Left ventricle myocardium inferior (tissue), 1 donor: Measurements from ENCODE around the gene CXCR5. TPM values are rescaled to one million over a fixed set of nuclear protein-coding genes. Genes with fewer than 3 reads are reported as not detected.

ENCODE experiments used
- DNase-seq: peaks from one replicate; pipeline ENCODE4 v3.0.0-alpha.2; 2020
- H3K27ac ChIP-seq: fragments of 200-600 bp; replicated peaks from 2 replicates; pipeline ENCODE4 v1.8.0; 2021
- H3K27me3 ChIP-seq: fragments of 200-600 bp; 2 replicates; pipeline ENCODE4 v1.8.0; 2021; ENCODE audit warnings: low read depth
- H3K36me3 ChIP-seq: fragments of 200-600 bp; 2 replicates; pipeline ENCODE4 v1.8.0; 2021
- H3K4me1 ChIP-seq: fragments of 200-600 bp; 2 replicates; pipeline ENCODE4 v1.8.0; 2021
- H3K4me3 ChIP-seq: fragments of 200-600 bp; 2 replicates; pipeline ENCODE4 v1.8.0; 2021; ENCODE audit warnings: mild to moderate bottlenecking, moderate library complexity
- H3K9me3 ChIP-seq: fragments of 200-600 bp; replicated peaks from 2 replicates; pipeline ENCODE4 v1.8.0; 2021
- intact Hi-C: fragments of 100-400 bp; cut with micrococcal nuclease; formaldehyde crosslinking; loops from one replicate; pipeline ENCODE4 v1.11.0; 2022
- long read RNA-seq: library from polyadenylated mRNA; unstranded; transcript quantifications from one replicate; pipeline ENCODE4 v2.0.0, GENCODE V29; 2021
- total RNA-seq: library from RNA; stranded (reverse); fragmentation: NEBNext Ultra II Directional; extraction: Animal tissue kit (Norgen Biotek cat#: 25700); gene quantifications from one replicate; pipeline ENCODE4 v1.2.1, GENCODE V29; 2021
- TF ChIP-seq, protein P1 (sequence below): fragments of 200-600 bp; IDR thresholded peaks from 2 replicates; pipeline ENCODE4 v1.8.0; 2021; ENCODE audit warnings: antibody characterized with exemption, mild to moderate bottlenecking, borderline replicate concordance
- donor health status: DM: no; HTN: yes; CAD: no; lungs with severe emphysema.

CXCR5 gene, protein sequence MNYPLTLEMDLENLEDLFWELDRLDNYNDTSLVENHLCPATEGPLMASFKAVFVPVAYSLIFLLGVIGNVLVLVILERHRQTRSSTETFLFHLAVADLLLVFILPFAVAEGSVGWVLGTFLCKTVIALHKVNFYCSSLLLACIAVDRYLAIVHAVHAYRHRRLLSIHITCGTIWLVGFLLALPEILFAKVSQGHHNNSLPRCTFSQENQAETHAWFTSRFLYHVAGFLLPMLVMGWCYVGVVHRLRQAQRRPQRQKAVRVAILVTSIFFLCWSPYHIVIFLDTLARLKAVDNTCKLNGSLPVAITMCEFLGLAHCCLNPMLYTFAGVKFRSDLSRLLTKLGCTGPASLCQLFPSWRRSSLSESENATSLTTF
- not detected for total RNA-seq
- long read RNA-seq = 0 reads

DNA sequence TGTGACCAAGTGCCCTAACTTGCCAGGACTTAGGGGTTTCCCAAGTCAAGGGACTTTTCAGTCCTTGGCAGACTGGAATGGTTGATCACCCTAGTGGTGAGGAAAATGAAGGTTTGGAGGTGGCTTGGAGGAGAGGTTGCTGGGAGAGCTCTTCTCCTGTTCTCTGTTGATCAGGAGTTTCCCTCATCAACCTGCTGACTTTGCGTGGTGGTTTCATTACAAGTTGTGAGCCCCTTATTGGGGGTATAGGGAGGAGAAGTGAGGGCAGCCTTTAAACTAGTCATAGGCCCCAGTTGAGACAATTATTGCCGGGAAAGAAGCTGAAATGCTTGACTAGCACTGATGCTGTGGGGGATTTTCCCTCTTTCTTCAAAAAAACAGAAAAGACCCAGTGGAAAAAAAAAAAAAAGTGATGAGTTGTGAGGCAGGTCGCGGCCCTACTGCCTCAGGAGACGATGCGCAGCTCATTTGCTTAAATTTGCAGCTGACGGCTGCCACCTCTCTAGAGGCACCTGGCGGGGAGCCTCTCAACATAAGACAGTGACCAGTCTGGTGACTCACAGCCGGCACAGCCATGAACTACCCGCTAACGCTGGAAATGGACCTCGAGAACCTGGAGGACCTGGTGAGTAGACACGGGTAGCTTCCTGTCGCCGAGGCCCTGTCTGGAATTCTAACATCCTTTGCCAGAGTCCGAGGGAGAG, at the start of gene CXCR5:
Gene CXCR5 (plus strand): TSS at position 525 of the 704 bp plus-strand sequence. CDS start 50 bp downstream, at position 575.
- intact Hi-C loops = no loop called here
- peaks cover 13% of the 10 kb centered on the region for H3K4me1 ChIP-seq
- DNase-seq = no peak
- no peaks in the 10 kb centered on the region for H3K36me3 ChIP-seq
- H3K9me3 ChIP-seq = no peaks in the 10 kb centered on the region
- no peak within 1 kb of the TSS for H3K4me3 ChIP-seq
- TF ChIP-seq, protein P1, sequence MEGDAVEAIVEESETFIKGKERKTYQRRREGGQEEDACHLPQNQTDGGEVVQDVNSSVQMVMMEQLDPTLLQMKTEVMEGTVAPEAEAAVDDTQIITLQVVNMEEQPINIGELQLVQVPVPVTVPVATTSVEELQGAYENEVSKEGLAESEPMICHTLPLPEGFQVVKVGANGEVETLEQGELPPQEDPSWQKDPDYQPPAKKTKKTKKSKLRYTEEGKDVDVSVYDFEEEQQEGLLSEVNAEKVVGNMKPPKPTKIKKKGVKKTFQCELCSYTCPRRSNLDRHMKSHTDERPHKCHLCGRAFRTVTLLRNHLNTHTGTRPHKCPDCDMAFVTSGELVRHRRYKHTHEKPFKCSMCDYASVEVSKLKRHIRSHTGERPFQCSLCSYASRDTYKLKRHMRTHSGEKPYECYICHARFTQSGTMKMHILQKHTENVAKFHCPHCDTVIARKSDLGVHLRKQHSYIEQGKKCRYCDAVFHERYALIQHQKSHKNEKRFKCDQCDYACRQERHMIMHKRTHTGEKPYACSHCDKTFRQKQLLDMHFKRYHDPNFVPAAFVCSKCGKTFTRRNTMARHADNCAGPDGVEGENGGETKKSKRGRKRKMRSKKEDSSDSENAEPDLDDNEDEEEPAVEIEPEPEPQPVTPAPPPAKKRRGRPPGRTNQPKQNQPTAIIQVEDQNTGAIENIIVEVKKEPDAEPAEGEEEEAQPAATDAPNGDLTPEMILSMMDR = no peak
- no peaks in the 10 kb centered on the region for H3K27me3 ChIP-seq
- H3K27ac ChIP-seq = no peak within 1 kb of the TSS

DNA sequence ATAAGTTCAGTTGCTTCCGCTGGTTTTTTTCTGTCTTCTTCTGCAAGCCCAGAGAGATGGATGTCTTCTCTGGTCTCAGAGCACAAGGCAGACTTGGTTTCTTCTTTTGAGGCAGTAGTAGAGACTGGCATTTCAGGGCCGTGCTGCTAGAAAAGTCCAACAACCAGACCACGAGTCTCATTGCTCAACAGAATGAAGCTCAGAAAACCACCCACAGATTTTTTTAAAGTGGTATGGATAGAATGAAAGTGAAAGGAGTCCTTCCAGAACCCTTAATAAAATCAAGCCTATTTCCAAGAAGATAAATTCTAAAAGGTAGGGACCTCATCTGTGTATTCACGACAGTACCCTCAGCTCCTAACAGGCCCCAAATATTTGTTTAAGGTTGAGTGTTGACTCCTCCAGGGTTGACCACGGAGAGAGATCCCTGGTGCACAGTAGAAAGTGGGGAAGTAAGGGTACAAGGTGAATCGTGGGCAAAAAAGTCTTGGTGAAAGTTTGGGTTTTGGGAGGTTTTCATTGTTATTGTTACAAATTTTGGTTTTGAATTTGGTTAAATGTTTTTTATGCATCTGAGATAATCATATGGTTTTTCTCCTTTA, 49.2 kb upstream of the CXCR5 start:
- intact Hi-C loops = no loop called here
- no peak overlapping the region for H3K27ac ChIP-seq

DNA sequence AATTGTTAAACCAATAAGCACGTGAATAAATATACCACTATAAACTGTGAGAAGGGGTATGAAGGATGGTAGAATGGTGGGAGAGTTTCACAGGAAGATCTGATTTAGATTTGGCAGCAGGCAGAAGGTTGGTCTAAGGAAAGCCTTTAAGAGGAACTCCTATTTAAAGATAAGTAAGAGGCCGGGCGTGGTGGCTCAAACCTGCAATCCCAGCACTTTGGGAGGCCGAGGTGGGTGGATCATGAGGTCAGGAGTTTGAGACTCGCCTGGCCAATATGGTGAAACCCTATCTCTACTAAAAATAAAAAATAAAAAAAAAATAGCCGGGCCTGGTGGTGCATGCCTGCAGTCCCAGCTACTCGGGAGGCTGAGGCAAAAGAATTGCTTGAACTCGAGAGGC, 45.8 kb upstream of the CXCR5 start:
- no peak for DNase-seq
- intact Hi-C loops = no loop called here

More for the DNA sequence above, 49.2 kb upstream of the CXCR5 start:
- H3K4me1 ChIP-seq = no peaks in the 10 kb centered on the region
- H3K36me3 ChIP-seq = no peaks in the 10 kb centered on the region
- no peaks in the 10 kb centered on the region for H3K9me3 ChIP-seq
- no peak overlapping the region for H3K4me3 ChIP-seq
- DNase-seq = no peak
- no peaks in the 10 kb centered on the region for H3K27me3 ChIP-seq
- TF ChIP-seq, protein P1 = no peak

DNA sequence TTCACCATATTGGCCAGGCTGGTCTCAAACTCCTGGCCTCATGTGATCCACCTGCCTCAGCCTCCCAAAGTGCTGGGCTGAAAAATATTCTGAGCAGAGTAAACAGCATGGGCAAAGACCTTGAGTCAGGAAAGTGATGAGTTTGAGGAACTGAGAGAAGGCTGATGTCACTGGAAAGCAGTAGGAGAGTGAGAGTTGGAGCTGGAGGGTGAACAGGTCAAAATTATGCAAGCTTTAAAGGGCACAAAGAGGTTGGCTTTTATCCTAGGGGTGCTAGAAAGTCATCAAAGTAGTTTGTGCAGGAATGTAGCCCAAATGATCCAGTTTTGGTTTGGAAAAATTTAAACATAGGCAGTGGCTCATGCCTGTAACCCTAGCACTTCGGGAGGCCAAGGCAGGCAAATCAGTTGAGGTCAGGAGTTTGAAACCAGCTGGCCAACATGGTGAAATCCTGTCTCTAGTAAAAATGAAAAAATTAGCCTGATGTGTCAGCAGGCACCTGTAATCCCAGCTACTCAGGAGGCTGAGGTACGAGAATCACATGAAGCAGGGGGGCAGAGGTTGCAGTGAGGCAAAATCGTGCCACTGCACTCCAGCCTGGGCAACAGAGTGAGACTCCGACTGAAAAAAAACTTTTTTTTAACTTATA, 44.7 kb upstream of the CXCR5 start:
- TF ChIP-seq, protein P1 = no peak
- Histone ChIP-seq H3K27ac (no peak overlapping the region), H3K4me3 (no peak overlapping the region), H3K4me1 (no peaks in the 10 kb centered on the region), H3K9me3 (no peaks in the 10 kb centered on the region), H3K27me3 (no peaks in the 10 kb centered on the region), H3K36me3 (no peaks in the 10 kb centered on the region)
- intact Hi-C loops = no loop called here
- no peak for DNase-seq

More for the DNA sequence above, 45.8 kb upstream of the CXCR5 start:
- Histone ChIP-seq H3K9me3 (no peaks in the 10 kb centered on the region), H3K4me1 (no peaks in the 10 kb centered on the region), H3K4me3 (no peak overlapping the region), H3K27me3 (no peaks in the 10 kb centered on the region), H3K27ac (no peak overlapping the region), H3K36me3 (no peaks in the 10 kb centered on the region)
- TF ChIP-seq, protein P1 = no peak
